Pancreas (tissue), 10 donors: Measurements from ENCODE around the gene PLPPR3. TPM values are rescaled to one million over a fixed set of nuclear protein-coding genes. Genes with fewer than 3 reads are reported as not detected.

ENCODE experiments used
- ATAC-seq, 4 donors: fragments of 200-7000 bp; cut with Tn5 transposase; one replicate each; pipeline versions ENCODE4 v1.8.0 to v1.9.1; 2020; ENCODE audit warnings: mild to moderate bottlenecking in 4 of 4, moderate library complexity in 4 of 4
- DNase-seq, 6 donors: peaks; one replicate each; pipeline ENCODE4 v3.0.0-alpha.2; 2020
- FAIRE-seq: peaks from 2 replicates; lab custom pipeline; 2012; peaks lifted over from hg19 to GRCh38; lab: Jason Lieb, UNC
- H3K27ac ChIP-seq, 4 donors: fragments of 200-600 bp; sonication (generic); 1 replicate in 3 of 4; 2 replicates in 1 of 4; pipeline versions ENCODE4 v1.5.0 to v1.8.0; 2020
- H3K27me3 ChIP-seq, 4 donors: fragments of 200-600 bp; one replicate each; pipeline ENCODE4 v1.8.0; 2021
- H3K36me3 ChIP-seq, 3 donors: fragments of 200-600 bp; sonication (generic) in 1 of 3; one replicate each; pipeline versions ENCODE4 v1.5.0 to v1.8.0; 2020 to 2021
- H3K4me1 ChIP-seq, 3 donors: fragments of 200-600 bp; one replicate each; pipeline ENCODE4 v1.8.0; 2021
- H3K4me3 ChIP-seq, 4 donors: fragments of 200-600 bp; sonication (generic) in 2 of 4; one replicate each; pipeline versions ENCODE4 v1.5.0 to v1.8.0; 2020 to 2021
- H3K9me3 ChIP-seq, 4 donors: fragments of 200-600 bp; one replicate each; pipeline ENCODE4 v1.8.0; 2021
- CTCF ChIP-seq, 4 donors: fragments of 200-600 bp; sonication (generic) in 3 of 4; IDR thresholded peaks; one replicate each; pipeline versions ENCODE4 v1.5.0 to v1.8.0; 2021; ENCODE audit warnings: antibody characterized with exemption in 4 of 4
- WGBS, 2 donors: extraction: QIAGEN DNeasy Blood & Tissue Kit; methylation state at CpG; one replicate each; pipeline ENCODE4 v1.1.7; 2013; 5-methylcytosine and 5-hydroxymethylcytosine counted together
- intact Hi-C, 3 donors: fragments of 100-400 bp; cut with DNase I; formaldehyde crosslinking; loops; one replicate each; pipeline versions ENCODE4 v1.11.1 to v1.14.2; 2022
- polyA plus RNA-seq, 2 donors: library from polyadenylated mRNA; stranded (reverse); fragments of 200-250 nt; gene quantifications; one replicate each; pipeline ENCODE4 v1.2.3, GENCODE V29; 2013
- total RNA-seq, 6 donors: library from RNA; stranded (reverse); fragmentation: NEBNext Ultra II Directional in 4 of 6; extraction: Animal tissue kit (Norgen Biotek cat#: 25700) in 4 of 6; gene quantifications; one replicate each; pipeline versions ENCODE4 v1.2.1 to v1.2.4, GENCODE V29; 2021 to 2023
- donor health status: healthy with polysubstance abuse.
- donor health status: DM: no; HTN: no; CAD: no; lungs with moderate emphysema.
- donor health status: DM: no; HTN: no; CAD: no.
- donor health status: control.
- donor health status: control.
- donor health status: Bipolar disorder and iron deficiency.
- donor health status: DM: yes; HTN: yes; CAD: no.
- donor health status: DM: no; HTN: no; CAD: no.
- donor health status: DM: no; HTN: no; CAD: no.
- donor health status: DM: yes; HTN: yes; CAD: no.

PLPPR3 gene
- under 1 TPM in 1 of 6 donors, not detected in 5; 0.38 TPM for total RNA-seq
- polyA plus RNA-seq = under 1 TPM in 1 of 2 donors, not detected in 1; 0.05 TPM

- FAIRE-seq (no peak), DNase-seq (peak in 1 of 6 donors; percentile 68), ATAC-seq (peak in 1 of 4 donors; percentile 18)
- H3K27me3 ChIP-seq = peaks cover 0 to 9% (median 3%) of the 10 kb centered on the region in 4 donors
- intact Hi-C loops = no loop called here
- no peak within 1 kb of the TSS for H3K27ac ChIP-seq
- TF ChIP-seq CTCF (IDR thresholded peaks at IDR 0.05) = no peak
- no peaks in the 10 kb centered on the region for H3K36me3 ChIP-seq
- 1 to 2% methylated on average over 23 to 73 of the region's 86 CpGs for WGBS, 2 donors
- peak within 1 kb of the TSS in 2 of 4 donors; percentile 13 to 33 for H3K4me3 ChIP-seq
- no peaks in the 10 kb centered on the region for H3K9me3 ChIP-seq
- H3K4me1 ChIP-seq = peaks cover 0 to 5% (median 0%) of the 10 kb centered on the region in 3 donors
These were observed at the start of gene PLPPR3 for GRCh38 chr19:821825-822503. PLPPR3 (minus strand) TSS chr19:821955; CDS start chr19:821559, 396 bp downstream.

GRCh38 chr19:870963-871401 is 49.2 kb upstream of the PLPPR3 start:
- TF ChIP-seq CTCF (IDR thresholded peaks at IDR 0.05) = no peak
- Histone ChIP-seq H3K9me3 (no peaks in the 10 kb centered on the region), H3K36me3 (peaks cover 0 to 26% (median 4%) of the 10 kb centered on the region in 3 donors), H3K27me3 (no peaks in the 10 kb centered on the region), H3K4me1 (no peaks in the 10 kb centered on the region), H3K27ac (no peak overlapping the region), H3K4me3 (no peak overlapping the region)
- ATAC-seq = peak in 1 of 4 donors; percentile 29
- 80 to 84% methylated on average over 22 to 28 of the region's 28 CpGs for WGBS, 2 donors
- no peak for FAIRE-seq
- intact Hi-C loops = no loop called here
- DNase-seq = peak in 4 of 6 donors; percentile 43 to 89 (median 65)

- TF ChIP-seq CTCF (IDR thresholded peaks at IDR 0.05) = no peak
- Histone ChIP-seq H3K4me1 (no peaks in the 10 kb centered on the region), H3K27ac (no peak overlapping the region), H3K4me3 (no peak overlapping the region), H3K9me3 (no peaks in the 10 kb centered on the region), H3K27me3 (no peaks in the 10 kb centered on the region), H3K36me3 (peaks cover 0 to 21% (median 4%) of the 10 kb centered on the region in 3 donors)
- intact Hi-C loops = no loop called here
- DNase-seq (no peak), ATAC-seq (no peak), FAIRE-seq (no peak)
- 94 to 97% methylated on average over 8 of the region's 8 CpGs for WGBS, 2 donors
These were observed 48.6 kb upstream of the PLPPR3 start for GRCh38 chr19:870314-870713.

GRCh38 chr19:869245-870177 is 47.8 kb upstream of the PLPPR3 start:
- ATAC-seq = peak in 3 of 4 donors; percentile 8 to 47 (median 42)
- Histone ChIP-seq H3K36me3 (peaks cover 0 to 17% (median 4%) of the 10 kb centered on the region in 3 donors), H3K9me3 (no peaks in the 10 kb centered on the region), H3K4me3 (no peak overlapping the region), H3K27me3 (no peaks in the 10 kb centered on the region), H3K27ac (no peak overlapping the region), H3K4me1 (no peaks in the 10 kb centered on the region)
- intact Hi-C loops = loop anchor here in 2 of 3 donors (5.0 to 10.0 kb wide), 3 partner anchors 38 to 115 kb away; partner anchors contain the start of genes KISS1R (in 1 of the 2) and WDR18 (in 1 of the 2)
- WGBS, 2 donors = 85 to 88% methylated on average over 26 to 29 of the region's 29 CpGs
- TF ChIP-seq CTCF (IDR thresholded peaks at IDR 0.05) = no peak
- no peak for FAIRE-seq
- peak in 1 of 6 donors; percentile 71 for DNase-seq
